Adrenal gland (tissue), 12 donors: Measurements from ENCODE around the gene ST6GALNAC6. TPM values are rescaled to one million over a fixed set of nuclear protein-coding genes. Genes with fewer than 3 reads are reported as not detected.

Source experiments
- DNase-seq, 7 donors: peaks; one replicate each; pipeline ENCODE4 v3.0.0-alpha.2; 2019 to 2020
- H3K27ac ChIP-seq, 5 donors: fragments of 200-600 bp; sonication (generic) in 4 of 5; 1 replicate in 3 of 5; 2 replicates in 2 of 5; pipeline versions ENCODE4 v1.5.1 to v1.8.0; 2016 to 2020; ENCODE audit warnings: mild to moderate bottlenecking in 1 of 5
- H3K27me3 ChIP-seq: fragments of 200-600 bp; 2 replicates; pipeline ENCODE4 v1.8.0; 2021
- H3K36me3 ChIP-seq, 2 donors: fragments of 200-600 bp; replicated peaks in 1 of 2; 1 replicate in 1 of 2; 2 replicates in 1 of 2; pipeline versions ENCODE4 v1.5.1 to v1.8.0; 2018 to 2022
- H3K4me1 ChIP-seq, 2 donors: fragments of 200-600 bp; replicated peaks in 1 of 2; 1 replicate in 1 of 2; 2 replicates in 1 of 2; pipeline versions ENCODE4 v1.5.1 to v1.8.0; 2018 to 2021
- H3K4me3 ChIP-seq, 4 donors: fragments of 200-600 bp; sonication (generic) in 3 of 4; one replicate each; pipeline ENCODE4 v1.5.1; 2016 to 2018
- H3K9me3 ChIP-seq, 3 donors: fragments of 200-600 bp; sonication (generic) in 1 of 3; replicated peaks in 1 of 3; 1 replicate in 2 of 3; 2 replicates in 1 of 3; pipeline versions ENCODE4 v1.5.1 to v1.8.0; 2016 to 2021
- CTCF ChIP-seq, 6 experiments: fragments of 450-650 bp in 4 of 6; fragments of 200-600 bp in 2 of 6; sonication (generic) in 1 of 6; IDR thresholded peaks; 1 replicate in 5 of 6; 2 replicates in 1 of 6; pipeline versions ENCODE4 v1.5.1 to v1.8.0; 2016 to 2021; ENCODE audit warnings: antibody characterized with exemption in 6 of 6, mild to moderate bottlenecking in 2 of 6, moderate library complexity in 1 of 6
- POLR2A ChIP-seq, 2 donors: fragments of 450-650 bp; IDR thresholded peaks; one replicate each; pipeline ENCODE4 v1.6.1; 2017; ENCODE audit warnings: antibody characterized with exemption in 2 of 2, mild to moderate bottlenecking in 2 of 2, moderate library complexity in 1 of 2
- WGBS, 4 donors: extraction: QIAGEN DNeasy Blood & Tissue Kit in 2 of 4; methylation state at CpG; one replicate each; pipeline versions ENCODE4 v1.1.5 to v1.1.7; 2013 to 2017; 5-methylcytosine and 5-hydroxymethylcytosine counted together
- intact Hi-C, 2 donors: fragments of 100-400 bp; cut with DNase I; formaldehyde crosslinking; loops; one replicate each; pipeline versions ENCODE4 v1.14.1 to v1.15.0; 2022 to 2023
- polyA plus RNA-seq, 3 donors: library from polyadenylated mRNA; stranded (reverse); fragments of 200-250 nt in 2 of 3; fragments of 350-450 nt in 1 of 3; fragmentation: Illumina TruSeq in 1 of 3; extraction: RNeasy Lipid Tissue Mini Kit (QIAGEN cat#74804) in 1 of 3; gene quantifications; one replicate each; pipeline ENCODE4 v1.2.3, GENCODE V29; 2013 to 2014
- total RNA-seq, 9 donors: library from RNA; depleted of rRNA in 4 of 9; stranded (reverse); fragments of >200 nt in 4 of 9; fragments of 120-200 nt in 1 of 9; fragmentation: NEBNext Ultra II Directional in 1 of 9; extraction: Animal tissue kit (Norgen Biotek cat#: 25700) in 1 of 9; gene quantifications; one replicate each; pipeline versions ENCODE4 v1.1.0 to v1.2.4, GENCODE V29; 2013 to 2023
- donor health status: healthy with polysubstance abuse.
- donor health status: Bipolar disorder and iron deficiency.
- donor health status: DM: yes; HTN: yes; CAD: no.
- donor health status: DM: no; HTN: no; CAD: no.
- donor health status: DM: no; HTN: no; CAD: no.
- donor health status: DM: yes; HTN: yes; CAD: no.

ST6GALNAC6 gene
- total and polyA plus RNA-seq, 12 donors, result 26.7 to 129 (median 53.2) TPM

- TF ChIP-seq CTCF (IDR thresholded peaks at IDR 0.05) (no peak), POLR2A (IDR thresholded peaks at IDR 0.05) (no peak)
- H3K4me1 ChIP-seq, result peaks cover 0 to 26% of the 10 kb centered on the region in 2 donors
- H3K36me3 ChIP-seq, result no peaks in the 10 kb centered on the region
- intact Hi-C loops, result no loop called here
- peak overlapping the region in 4 of 5 donors; percentile 72 to 96 (median 80) for H3K27ac ChIP-seq
- peak overlapping the region in 1 of 4 donors; percentile 73 for H3K4me3 ChIP-seq
- H3K9me3 ChIP-seq, result no peaks in the 10 kb centered on the region
- DNase-seq, result no peak
- WGBS, 4 donors, result 65 to 69% (median 68%) methylated on average over 9 to 11 of the region's 11 CpGs
- no peaks in the 10 kb centered on the region for H3K27me3 ChIP-seq
Observed at GRCh38 chr9:127854960-127855359, 44.4 kb downstream of the ST6GALNAC6 start.

GRCh38 chr9:127854184-127854806 lies 45.1 kb downstream of the ST6GALNAC6 start, which contains the start of gene ENG:
ENG (minus strand) TSS chr9:127854658; CDS start chr9:127854355, 303 bp downstream.
- peak within 1 kb of the TSS; percentile 39 to 96 (median 79) for H3K27ac ChIP-seq
- peak; percentile 61 to 82 (median 69) for DNase-seq
- peak; percentile 27 to 58 for TF ChIP-seq POLR2A (IDR thresholded peaks at IDR 0.05)
- no peak for TF ChIP-seq CTCF (IDR thresholded peaks at IDR 0.05)
- no peaks in the 10 kb centered on the region for H3K9me3 ChIP-seq
- H3K4me3 ChIP-seq, result peak within 1 kb of the TSS in 3 of 4 donors; percentile 15 to 73 (median 68)
- no peaks in the 10 kb centered on the region for H3K36me3 ChIP-seq
- no peaks in the 10 kb centered on the region for H3K27me3 ChIP-seq
- WGBS, 4 donors, result 38 to 63% (median 43%) methylated on average over 7 to 37 of the region's 37 CpGs
- peaks cover 0 to 25% of the 10 kb centered on the region in 2 donors for H3K4me1 ChIP-seq
- intact Hi-C loops, result no loop called here

GRCh38 chr9:127853312-127854183 lies 45.9 kb downstream of the ST6GALNAC6 start:
- no peak for DNase-seq
- Histone ChIP-seq H3K27ac (peak overlapping the region; percentile 39 to 96 (median 79)), H3K9me3 (no peaks in the 10 kb centered on the region), H3K4me1 (peaks cover 0 to 17% of the 10 kb centered on the region in 2 donors), H3K27me3 (no peaks in the 10 kb centered on the region), H3K4me3 (peak overlapping the region in 3 of 4 donors; percentile 15 to 73 (median 68)), H3K36me3 (no peaks in the 10 kb centered on the region)
- intact Hi-C loops, result no loop called here
- no peak for TF ChIP-seq CTCF (IDR thresholded peaks at IDR 0.05)
- TF ChIP-seq POLR2A (IDR thresholded peaks at IDR 0.05), result no peak
- 46 to 75% (median 55%) methylated on average over 8 to 13 of the region's 13 CpGs for WGBS, 4 donors

GRCh38 chr9:127852829-127853228 lies 46.6 kb downstream of the ST6GALNAC6 start:
- H3K4me1 ChIP-seq, result peaks cover 0 to 11% of the 10 kb centered on the region in 2 donors
- intact Hi-C loops, result no loop called here
- no peaks in the 10 kb centered on the region for H3K9me3 ChIP-seq
- peak overlapping the region in 2 of 4 donors; percentile 68 to 73 for H3K4me3 ChIP-seq
- no peaks in the 10 kb centered on the region for H3K36me3 ChIP-seq
- 49 to 78% (median 67%) methylated on average over 6 to 9 of the region's 9 CpGs for WGBS, 4 donors
- TF ChIP-seq CTCF (IDR thresholded peaks at IDR 0.05), result no peak
- TF ChIP-seq POLR2A (IDR thresholded peaks at IDR 0.05), result no peak
- H3K27ac ChIP-seq, result peak overlapping the region in 3 of 5 donors; percentile 72 to 96 (median 79)
- DNase-seq, result no peak
- no peaks in the 10 kb centered on the region for H3K27me3 ChIP-seq
